ENCODE data around the gene AURKAIP1. TPM values are rescaled to one million over a fixed set of nuclear protein-coding genes. Genes with fewer than 3 reads are reported as not detected.

Gene AURKAIP1
- total and polyA plus RNA-seq, 9 of the 15 experiments (the other 6 are each of a cell fraction or from before 2014, with no cell fraction given) = 7.8 to 478 (median 92.0) TPM

DNA sequence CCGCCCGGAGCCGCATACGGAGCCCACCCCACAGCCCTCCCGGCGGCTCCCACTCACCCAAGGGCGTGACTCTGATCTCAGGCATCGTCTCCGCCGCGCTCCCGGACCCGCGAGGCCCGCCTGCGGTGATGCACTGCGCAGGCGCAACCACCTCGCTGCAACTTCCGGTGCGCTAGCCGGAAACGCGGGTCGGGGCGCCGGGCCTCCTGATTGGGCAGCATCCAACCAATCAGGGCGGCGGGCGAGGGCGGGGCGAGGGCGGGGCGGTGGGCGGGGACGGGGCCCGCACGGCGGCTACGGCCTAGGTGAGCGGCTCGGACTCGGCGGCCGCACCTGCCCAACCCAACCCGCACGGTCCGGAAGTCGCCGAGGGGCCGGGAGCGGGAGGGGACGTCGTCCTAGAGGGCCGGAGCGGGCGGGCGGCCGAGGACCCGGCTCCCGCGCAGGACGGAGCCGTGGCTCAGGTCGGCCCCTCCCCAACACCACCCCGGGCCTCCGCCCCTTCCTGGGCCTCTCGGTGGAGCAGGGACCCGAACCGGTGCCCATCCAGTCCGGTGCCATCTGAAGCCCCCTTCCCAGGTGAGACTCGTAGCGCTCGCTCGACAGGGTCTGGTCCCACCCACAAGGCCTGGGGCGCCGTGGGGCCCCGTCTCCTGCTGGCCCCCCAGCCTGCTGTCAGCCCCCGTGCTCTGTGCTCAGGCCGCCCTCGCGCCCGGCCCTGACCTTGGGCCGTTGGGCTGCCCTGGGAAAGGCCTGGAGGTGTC lies 50.3 kb downstream of the AURKAIP1 start, which contains the start of the genes CPTP and INTS11:
Gene CPTP, plus strand, starts transcription at position 279 of the 764 bp plus-strand sequence. CDS start 2,109 bp downstream, outside the sequence.
Gene INTS11, minus strand, starts transcription at position 137 of the 764 bp plus-strand sequence. Its CDS starts 52 bp downstream, at position 85.
- CTCF ChIA-PET (ENCODE audit: low intra/inter-chr PET ratio) = no interaction called here
- no TSS peak for BruUV-seq (replicated peaks)
- peaks cover 1% of the 10 kb centered on the region; the same call in 1 of the 2 replicates for H3K9me3 ChIP-seq (replicated peaks; ENCODE audit: control insufficient read depth, insufficient read depth, low read depth, low read length)
- H3K79me2 ChIP-seq (ENCODE audit: control insufficient read depth, insufficient read depth, low read length) = peaks cover 63% of the 10 kb centered on the region
- H2AFZ ChIP-seq (ENCODE audit: low read depth, low read length) = peak within 1 kb of the TSS; percentile 86
- H3K27me3 ChIP-seq (ENCODE audit: control insufficient read depth in 2 of 2, insufficient read depth in 2 of 2, low read length in 2 of 2) = no peaks in the 10 kb centered on the region
- POLR2A ChIA-PET = interaction anchor here (0.6 to 2.1 kb wide), 5 partner anchors 10 to 244 kb away, joined by 3 to 6 read pairs (median 5); no protein-coding TSS in a partner anchor
- peak; percentile 90 for FAIRE-seq
- peak within 1 kb of the TSS; percentile 85 for H3K4me2 ChIP-seq (ENCODE audit: insufficient read depth, low read length)
- peak within 1 kb of the TSS; percentile 99 for H3K4me3 ChIP-seq
- peaks cover 13% of the 10 kb centered on the region; the same call in 1 of the 2 replicates for H4K20me1 ChIP-seq (replicated peaks; ENCODE audit: control insufficient read depth, insufficient read depth, low read length)
- peak; percentile 92 for ATAC-seq
- 2% methylated on average over 55 of the region's 84 CpGs for whole genome bisulfite sequencing (ENCODE audit: insufficient coverage, low coverage, missing lambda C conversion rate)
- intact Hi-C loops (cut with micrococcal nuclease) = loop anchor here (2.0 to 5.0 kb wide), 2 partner anchors 16 to 53 kb away; partner anchors contain the start of genes AURKAIP1 and PUSL1
- H3K27ac ChIP-seq (ENCODE audit: extremely low read depth, low read depth, low read length) = peak within 1 kb of the TSS; percentile 89
- peaks cover 48% of the 10 kb centered on the region; the same call in 1 of the 3 replicates for H3K36me3 ChIP-seq (ENCODE audit: control insufficient read depth, insufficient read depth, low read length)
- peaks cover 8% of the 10 kb centered on the region for H3K9me1 ChIP-seq (ENCODE audit: control insufficient read depth, insufficient read depth, low read length)
- peaks cover 16 to 90% of the 10 kb centered on the region in 2 experiments for H3K4me1 ChIP-seq (replicated peaks in 1 of 2; ENCODE audit: control insufficient read depth in 2 of 2, insufficient read depth in 2 of 2, low read length in 2 of 2)
- in situ Hi-C loops (cut with MboI) = no loop called here
- DNase-seq (ENCODE audit: extremely low read depth in 1 of 4, low spot score in 3 of 4) = peak; percentile 97 to 99 (median 98)
- peak within 1 kb of the TSS; percentile 93 to 99 for H3K9ac ChIP-seq (ENCODE audit: insufficient read depth in 1 of 2, low read depth in 2 of 2, low read length in 2 of 2)
- no peak for TF ChIP-seq SIX5 (IDR thresholded peaks at IDR 0.05; ENCODE audit: borderline replicate concordance in 1 of 2, insufficient read depth in 1 of 2, low read depth in 1 of 2, low read length in 2 of 2)
- peak; percentile 86 for TF ChIP-seq L3MBTL2 (IDR thresholded peaks at IDR 0.05)
- peak; percentile 81 for TF ChIP-seq RBBP5 (IDR thresholded peaks at IDR 0.05; ENCODE audit: borderline replicate concordance, insufficient read depth, low read length, poor library complexity, severe bottlenecking)
- peak in 1 of 2 experiments; percentile 69; a peak in 2 of 4 replicates for TF ChIP-seq HDAC1 (IDR thresholded peaks at IDR 0.05)
- TF ChIP-seq, protein P1, sequence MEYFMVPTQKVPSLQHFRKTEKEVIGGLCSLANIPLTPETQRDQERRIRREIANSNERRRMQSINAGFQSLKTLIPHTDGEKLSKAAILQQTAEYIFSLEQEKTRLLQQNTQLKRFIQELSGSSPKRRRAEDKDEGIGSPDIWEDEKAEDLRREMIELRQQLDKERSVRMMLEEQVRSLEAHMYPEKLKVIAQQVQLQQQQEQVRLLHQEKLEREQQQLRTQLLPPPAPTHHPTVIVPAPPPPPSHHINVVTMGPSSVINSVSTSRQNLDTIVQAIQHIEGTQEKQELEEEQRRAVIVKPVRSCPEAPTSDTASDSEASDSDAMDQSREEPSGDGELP (CRISPR knock-in tag; IDR thresholded peaks at IDR 0.05; ENCODE audit: borderline replicate concordance) = peak; percentile 54; the same call in 1 of the 2 replicates
- TF ChIP-seq ZNF280B (CRISPR knock-in tag; IDR thresholded peaks at IDR 0.05) = no peak
- TF ChIP-seq ZFX (CRISPR knock-in tag; IDR thresholded peaks at IDR 0.05) = peak; percentile 96
- TF ChIP-seq PHF20 (IDR thresholded peaks at IDR 0.05; ENCODE audit: partially characterized antibody) = peak; percentile 79
- TF ChIP-seq, protein P2, sequence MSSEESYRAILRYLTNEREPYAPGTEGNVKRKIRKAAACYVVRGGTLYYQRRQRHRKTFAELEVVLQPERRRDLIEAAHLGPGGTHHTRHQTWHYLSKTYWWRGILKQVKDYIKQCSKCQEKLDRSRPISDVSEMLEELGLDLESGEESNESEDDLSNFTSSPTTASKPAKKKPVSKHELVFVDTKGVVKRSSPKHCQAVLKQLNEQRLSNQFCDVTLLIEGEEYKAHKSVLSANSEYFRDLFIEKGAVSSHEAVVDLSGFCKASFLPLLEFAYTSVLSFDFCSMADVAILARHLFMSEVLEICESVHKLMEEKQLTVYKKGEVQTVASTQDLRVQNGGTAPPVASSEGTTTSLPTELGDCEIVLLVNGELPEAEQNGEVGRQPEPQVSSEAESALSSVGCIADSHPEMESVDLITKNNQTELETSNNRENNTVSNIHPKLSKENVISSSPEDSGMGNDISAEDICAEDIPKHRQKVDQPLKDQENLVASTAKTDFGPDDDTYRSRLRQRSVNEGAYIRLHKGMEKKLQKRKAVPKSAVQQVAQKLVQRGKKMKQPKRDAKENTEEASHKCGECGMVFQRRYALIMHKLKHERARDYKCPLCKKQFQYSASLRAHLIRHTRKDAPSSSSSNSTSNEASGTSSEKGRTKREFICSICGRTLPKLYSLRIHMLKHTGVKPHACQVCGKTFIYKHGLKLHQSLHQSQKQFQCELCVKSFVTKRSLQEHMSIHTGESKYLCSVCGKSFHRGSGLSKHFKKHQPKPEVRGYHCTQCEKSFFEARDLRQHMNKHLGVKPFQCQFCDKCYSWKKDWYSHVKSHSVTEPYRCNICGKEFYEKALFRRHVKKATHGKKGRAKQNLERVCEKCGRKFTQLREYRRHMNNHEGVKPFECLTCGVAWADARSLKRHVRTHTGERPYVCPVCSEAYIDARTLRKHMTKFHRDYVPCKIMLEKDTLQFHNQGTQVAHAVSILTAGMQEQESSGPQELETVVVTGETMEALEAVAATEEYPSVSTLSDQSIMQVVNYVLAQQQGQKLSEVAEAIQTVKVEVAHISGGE (CRISPR knock-in tag; IDR thresholded peaks at IDR 0.05) = peak in 1 of 3 experiments; percentile 59; a peak in 3 of 6 replicates
- TF ChIP-seq PHF8 (IDR thresholded peaks at IDR 0.05; ENCODE audit: borderline replicate concordance, low read length) = peak; percentile 89; the same call in 1 of the 2 replicates
- TF ChIP-seq ZNF354B (CRISPR knock-in tag; IDR thresholded peaks at IDR 0.05) = no peak

Measured in K562 (cell line).